ENCODE data around the gene IGF2BP2.

GRCh38 chr3:185862920-185863319 lies 38.1 kb upstream of the IGF2BP2 start:
- TF ChIP-seq EZH2 (IDR thresholded peaks at IDR 0.05; ENCODE audit: borderline replicate concordance, insufficient read depth, low read depth, low read length, poor library complexity, severe bottlenecking) (no peak), CTCF (IDR thresholded peaks at IDR 0.05) (no peak)
